ENCODE data around the gene TDRD7.
"Not testable (repeated sequence)": the region's sequence is repeated elsewhere in the genome, so short reads cannot be mapped to it uniquely, and the experiment has no call there.

DNA sequence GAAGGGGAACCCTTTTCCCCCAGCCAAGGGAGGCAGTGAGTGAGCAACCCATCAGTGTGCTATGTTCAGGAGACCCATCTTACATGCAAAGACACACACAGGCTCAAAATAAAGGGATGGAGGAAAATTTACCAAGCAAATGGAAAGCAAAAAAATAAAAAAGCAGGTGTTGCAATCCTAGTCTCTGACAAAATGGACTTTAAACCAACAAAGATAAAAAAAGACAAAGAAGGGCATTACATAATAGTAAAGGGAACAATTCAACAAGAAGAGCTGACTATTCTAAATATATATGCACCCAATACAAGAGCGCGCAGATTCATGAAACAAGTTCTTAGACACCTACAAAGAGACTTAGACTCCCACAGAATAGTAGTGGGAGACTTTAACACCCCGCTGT, 41.7 kb downstream of the TDRD7 start:
- TF ChIP-seq, protein P1, sequence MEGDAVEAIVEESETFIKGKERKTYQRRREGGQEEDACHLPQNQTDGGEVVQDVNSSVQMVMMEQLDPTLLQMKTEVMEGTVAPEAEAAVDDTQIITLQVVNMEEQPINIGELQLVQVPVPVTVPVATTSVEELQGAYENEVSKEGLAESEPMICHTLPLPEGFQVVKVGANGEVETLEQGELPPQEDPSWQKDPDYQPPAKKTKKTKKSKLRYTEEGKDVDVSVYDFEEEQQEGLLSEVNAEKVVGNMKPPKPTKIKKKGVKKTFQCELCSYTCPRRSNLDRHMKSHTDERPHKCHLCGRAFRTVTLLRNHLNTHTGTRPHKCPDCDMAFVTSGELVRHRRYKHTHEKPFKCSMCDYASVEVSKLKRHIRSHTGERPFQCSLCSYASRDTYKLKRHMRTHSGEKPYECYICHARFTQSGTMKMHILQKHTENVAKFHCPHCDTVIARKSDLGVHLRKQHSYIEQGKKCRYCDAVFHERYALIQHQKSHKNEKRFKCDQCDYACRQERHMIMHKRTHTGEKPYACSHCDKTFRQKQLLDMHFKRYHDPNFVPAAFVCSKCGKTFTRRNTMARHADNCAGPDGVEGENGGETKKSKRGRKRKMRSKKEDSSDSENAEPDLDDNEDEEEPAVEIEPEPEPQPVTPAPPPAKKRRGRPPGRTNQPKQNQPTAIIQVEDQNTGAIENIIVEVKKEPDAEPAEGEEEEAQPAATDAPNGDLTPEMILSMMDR (IDR thresholded peaks at IDR 0.05): not testable (repeated sequence)
- not testable (repeated sequence) for TF ChIP-seq EZH2 (IDR thresholded peaks at IDR 0.05; ENCODE audit: borderline replicate concordance, insufficient read depth, low read depth, low read length, poor library complexity, severe bottlenecking)

All from B cell (primary cell).